Dedifferentiated amniotic fluid mesenchymal stem cell (primary cell): Measurements from ENCODE around the gene TRIM24.
A peak's percentile ranks its signal among the peaks of the same experiment; 100 is the strongest.
"Not testable (repeated sequence)": the region's sequence is repeated elsewhere in the genome, so short reads cannot be mapped to it uniquely, and the experiment has no call there.

Experiments used
- DNase-seq: peaks from one replicate; pipeline ENCODE4 v3.0.0-alpha.2; 2016; ENCODE audit errors: extremely low spot score

The TRIM24 gene

GRCh38 chr7:138460649-138461607, 869 bp downstream of the TRIM24 start:
- DNase-seq = peak; percentile 27

- not testable (repeated sequence) for DNase-seq
Observed at GRCh38 chr7:138463291-138463618, 3.2 kb downstream of the TRIM24 start.

- DNase-seq = no peak
Observed at GRCh38 chr7:138465046-138465445, 5.0 kb downstream of the TRIM24 start.

DNA sequence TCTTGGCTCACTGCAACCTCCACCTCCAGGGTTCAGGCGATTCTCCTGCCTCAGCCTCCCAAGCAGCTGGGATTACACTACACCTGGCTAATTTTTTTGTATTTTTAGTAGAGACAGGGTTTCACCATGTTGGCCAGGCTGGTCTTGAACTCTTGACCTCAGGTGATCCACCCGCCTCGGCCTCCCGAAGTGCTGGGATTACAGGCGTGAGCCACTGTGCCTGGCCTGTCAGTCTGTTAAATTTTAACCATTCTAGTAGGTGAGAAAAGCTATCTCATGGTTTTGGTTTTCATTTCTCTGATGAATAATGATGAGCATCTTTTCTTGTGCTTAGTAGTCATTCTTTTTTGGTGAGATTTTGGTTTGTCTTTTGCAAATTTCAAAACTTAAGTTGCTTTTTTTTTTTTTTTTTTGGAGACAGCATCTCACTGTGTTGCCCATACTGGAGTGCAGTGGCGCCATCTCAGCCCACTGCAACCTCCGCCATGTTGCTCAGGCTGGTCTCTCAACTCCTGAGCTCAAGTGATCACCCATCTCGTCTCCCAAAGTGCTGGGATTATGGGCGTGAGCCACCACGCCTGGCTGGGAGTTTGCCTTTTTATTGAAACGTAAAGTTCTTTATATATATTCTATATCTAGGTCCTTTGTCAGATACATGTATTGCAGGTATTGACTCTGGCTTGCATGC, 6.2 kb downstream of the TRIM24 start:
- DNase-seq = not testable (repeated sequence)

DNA sequence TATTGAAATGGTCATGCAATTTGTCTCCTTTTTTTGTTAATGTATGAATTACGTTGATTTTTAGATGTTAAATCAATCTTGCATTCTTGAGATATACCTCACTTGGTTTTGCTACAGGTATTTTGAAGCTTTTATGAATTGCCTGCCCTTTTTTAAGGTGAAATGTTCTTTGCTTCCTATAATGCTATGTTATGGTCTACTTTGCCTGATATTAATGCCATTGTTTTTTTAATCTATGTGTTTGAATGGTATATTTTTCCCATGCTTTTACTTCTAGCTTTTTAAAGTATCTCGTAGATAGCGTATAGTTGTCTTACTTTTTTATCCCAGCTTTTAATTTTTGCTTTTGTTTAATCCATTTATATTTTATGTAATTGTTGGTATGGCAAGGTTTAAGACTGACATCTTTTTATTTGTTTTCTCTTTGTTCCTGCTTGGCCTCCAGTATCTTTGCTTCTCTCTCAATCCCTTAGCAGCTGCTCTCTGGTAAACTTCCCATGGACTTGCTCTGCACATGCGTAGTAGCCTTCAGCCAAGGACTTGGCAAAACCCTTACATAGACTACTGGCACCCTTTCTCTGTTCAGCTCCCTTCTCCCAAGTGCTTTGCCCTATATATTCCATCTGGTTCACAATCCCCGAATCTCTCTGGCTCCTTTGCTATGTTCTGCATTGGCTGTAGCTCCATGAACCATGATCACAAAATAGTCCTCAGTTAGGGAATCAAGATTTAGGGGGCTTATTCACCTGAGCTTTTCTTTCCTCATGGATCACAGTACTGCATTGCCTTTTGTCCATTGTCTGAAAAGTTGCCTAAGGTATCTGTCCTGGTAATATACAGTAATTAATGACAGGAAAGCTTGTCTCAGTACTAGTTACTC, 8.4 kb downstream of the TRIM24 start:
- DNase-seq = no peak

DNA sequence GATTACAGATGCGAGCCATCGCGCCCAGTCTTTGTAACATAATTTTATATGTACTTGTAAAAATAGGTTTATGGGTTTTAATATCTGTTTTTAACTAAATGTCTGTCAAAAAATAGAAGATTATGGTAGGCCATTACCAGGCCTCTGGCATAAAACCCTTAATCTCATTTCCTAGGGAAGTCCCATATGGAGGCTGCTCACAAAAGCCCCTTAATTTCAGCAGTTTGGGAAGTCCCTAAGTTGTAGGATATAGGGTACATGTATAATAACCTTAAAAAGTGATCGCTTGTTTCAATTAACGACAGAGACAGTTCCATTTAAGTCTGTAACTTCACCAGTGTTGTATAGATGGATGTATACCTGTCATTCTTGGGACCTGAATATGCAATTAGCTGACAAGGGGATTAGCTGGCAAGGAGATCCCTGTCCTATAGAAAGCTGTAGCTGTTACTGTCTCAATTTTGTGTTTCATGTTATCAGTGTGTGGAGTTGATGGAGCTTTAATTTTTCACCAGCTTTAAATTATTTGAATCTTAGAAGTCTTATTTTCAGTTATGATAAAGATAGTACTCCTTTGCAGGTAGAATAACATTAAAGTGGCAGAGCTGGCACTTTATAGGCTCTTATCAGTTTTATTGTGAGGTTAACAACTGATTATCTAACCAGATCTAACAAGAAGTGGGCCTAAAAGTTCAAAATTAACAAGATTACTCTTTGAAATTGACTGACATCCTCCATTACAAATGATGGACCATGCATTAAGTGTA, 10.5 kb downstream of the TRIM24 start:
- DNase-seq = no peak

DNA sequence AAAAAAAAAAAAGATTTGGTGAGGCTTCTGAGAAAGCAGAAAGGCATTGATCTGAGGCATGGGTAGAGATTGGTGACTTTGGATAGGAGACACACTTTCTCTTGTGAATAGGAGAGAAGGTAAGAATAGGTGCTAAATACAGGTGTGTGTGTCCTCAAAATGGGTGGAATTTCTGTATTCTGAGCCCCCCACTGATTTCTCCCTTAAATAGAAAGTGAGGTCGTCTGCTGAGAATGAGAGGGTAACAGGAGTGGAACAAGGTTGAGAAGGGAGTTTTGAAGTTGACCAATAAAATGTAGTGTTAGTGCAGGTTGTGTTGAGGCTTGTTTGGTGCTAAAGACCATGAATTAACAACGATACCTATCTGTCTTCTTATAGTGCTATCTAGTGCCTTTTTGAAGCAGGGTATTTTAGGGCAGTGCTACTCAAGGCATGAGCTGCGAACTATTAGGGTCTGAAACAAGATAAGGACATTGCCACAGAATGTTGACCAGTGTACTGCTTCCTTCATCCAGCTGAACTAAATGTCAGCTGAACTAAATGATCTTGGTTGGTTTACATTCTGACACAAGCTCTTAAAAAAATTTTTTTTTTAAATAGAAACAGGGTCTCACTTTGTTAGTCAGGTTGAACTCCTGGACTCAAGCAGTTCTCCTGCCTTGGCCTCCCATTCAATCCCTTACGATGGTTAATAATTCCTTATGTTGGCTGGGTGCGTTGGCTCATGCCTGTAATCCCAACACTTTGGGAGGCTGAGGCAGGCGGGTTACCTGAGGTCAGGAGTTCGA, 12.4 kb downstream of the TRIM24 start:
- DNase-seq = no peak

GRCh38 chr7:138475377-138475776, 15.3 kb downstream of the TRIM24 start:
- DNase-seq = no peak

GRCh38 chr7:138477081-138477578, 17.1 kb downstream of the TRIM24 start:
- no peak for DNase-seq

DNA sequence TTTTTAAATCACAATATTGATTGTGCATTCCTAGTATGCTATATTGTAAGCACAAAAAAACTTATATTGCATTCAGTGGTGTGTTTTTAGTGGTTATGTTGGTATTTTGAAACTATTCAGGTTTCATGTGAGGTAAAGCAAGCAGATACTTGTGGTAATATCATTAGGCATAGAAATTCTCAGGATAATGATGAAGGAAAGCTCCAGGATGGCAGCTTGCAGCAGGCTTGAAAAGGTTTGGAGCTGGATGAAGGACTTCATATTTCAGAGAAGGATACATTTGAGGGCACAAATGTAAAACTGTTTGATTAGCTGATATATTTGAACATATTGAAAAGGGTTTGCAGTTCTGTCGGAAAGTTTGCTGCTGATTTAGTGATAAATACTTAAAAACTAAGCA, 17.5 kb downstream of the TRIM24 start:
- DNase-seq = no peak

GRCh38 chr7:138478499-138478908, 18.4 kb downstream of the TRIM24 start:
- DNase-seq = no peak

DNA sequence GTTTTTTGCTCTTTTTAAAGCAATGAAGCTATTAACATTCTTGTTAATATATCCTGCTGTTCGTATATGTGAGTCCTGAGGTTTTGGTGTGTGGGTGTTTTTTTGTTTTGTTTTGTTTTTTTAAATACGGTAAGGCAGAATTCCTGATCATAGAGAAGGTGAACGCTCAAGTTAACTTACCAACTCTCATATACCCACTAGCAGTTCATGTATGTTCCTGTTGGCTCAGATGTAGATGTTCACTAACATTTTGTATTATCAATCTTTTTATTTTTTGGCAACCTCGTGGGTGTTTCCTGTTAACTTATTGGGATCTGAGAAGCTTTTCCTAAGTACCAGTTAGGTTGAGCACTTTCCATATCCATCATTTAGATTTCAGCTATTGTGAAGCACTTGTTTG, 20.5 kb downstream of the TRIM24 start:
- DNase-seq = no peak

- DNase-seq = no peak
Observed at GRCh38 chr7:138481447-138482380, 21.7 kb downstream of the TRIM24 start.

- DNase-seq = no peak
Observed at GRCh38 chr7:138483531-138483930, 23.5 kb downstream of the TRIM24 start.

DNA sequence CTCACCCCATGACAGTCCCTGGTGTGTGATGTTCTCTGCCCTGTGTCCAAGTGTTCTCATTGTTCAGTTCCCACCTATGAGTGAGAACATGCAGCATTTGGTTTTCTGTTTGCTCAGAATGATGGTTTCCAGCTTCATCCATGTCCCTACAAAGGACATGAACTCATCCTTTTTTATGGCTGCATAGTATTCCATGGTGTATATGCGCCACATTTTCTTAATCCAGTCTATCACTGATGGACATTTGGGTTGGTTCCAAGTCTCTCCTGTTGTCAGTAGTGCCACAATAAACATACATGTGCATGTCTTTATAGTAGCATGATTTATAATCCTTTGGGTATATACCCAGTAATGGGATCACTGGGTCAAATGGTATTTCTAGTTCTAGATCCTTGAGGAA, 25.4 kb downstream of the TRIM24 start:
- DNase-seq = not testable (repeated sequence)

- DNase-seq = not testable (repeated sequence)
Observed at GRCh38 chr7:138489139-138489538, 29.1 kb downstream of the TRIM24 start.

DNA sequence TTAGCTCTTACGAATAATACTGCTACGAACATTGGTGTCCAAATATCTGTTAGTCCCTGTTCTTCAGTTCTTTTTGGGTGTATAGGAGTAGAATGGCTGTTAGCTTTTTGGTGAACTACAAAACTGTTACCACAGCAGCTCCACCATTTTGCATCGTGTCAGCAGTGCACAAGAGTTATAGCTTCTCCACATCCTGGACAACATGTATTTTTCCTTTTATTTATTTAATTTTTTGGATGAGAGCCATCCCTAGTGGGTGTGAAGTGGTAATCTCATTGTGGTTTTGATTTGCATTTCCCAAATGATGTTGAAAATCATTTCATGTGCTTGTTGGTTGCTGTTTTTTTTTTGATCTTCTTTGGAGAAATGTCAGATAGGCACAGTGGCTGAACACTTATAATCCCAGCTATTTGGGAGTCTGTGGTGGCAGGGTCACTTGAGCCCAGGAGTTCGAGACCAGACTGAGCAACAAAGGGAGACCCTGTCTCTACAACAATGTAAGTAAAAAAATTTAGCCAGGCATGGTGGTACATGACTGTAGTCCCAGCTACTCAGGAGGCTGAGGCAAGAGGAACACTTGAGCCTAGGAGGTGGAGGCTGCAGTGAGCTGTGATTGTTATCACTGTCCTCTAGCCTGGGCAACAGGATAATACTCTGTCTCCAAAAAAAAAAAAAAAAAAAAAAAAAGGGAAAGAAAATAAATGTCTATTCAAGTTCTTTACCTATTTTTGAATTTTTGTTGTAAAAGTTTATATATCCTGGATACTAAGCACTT, 31.7 kb downstream of the TRIM24 start:
- DNase-seq = no peak

DNA sequence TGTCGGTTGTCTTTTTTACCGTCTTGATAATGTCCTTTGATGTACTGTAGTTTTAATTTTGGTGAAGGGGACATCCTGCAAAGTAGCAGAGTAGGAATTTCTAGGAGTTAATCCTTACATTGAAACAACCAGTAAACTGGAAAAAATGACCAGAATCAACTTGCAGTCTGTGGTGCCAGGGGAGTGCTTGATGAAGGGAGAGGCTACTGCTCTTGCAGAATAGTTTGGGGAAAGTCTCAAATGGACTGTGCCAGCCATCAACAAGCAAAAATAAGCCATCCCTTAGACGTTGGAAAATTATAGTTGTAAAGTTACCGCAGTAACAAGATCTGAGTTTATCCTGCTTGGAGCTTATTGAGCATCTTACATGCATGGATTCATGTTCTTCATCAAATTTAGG, 32.4 kb downstream of the TRIM24 start:
- DNase-seq = no peak
